HL-60 (cell line): Measurements from ENCODE around the gene SHISA3.

Experiments used
- DNase-seq, 2 experiments: peaks; one replicate each; pipeline ENCODE4 v3.0.0-alpha.2; 2010 to 2020; ENCODE audit warnings: low read depth in 1 of 2, low spot score in 1 of 2
- H3K27ac ChIP-seq: fragments of 250-450 bp; sonication (Bioruptor Pico); replicated peaks from 2 replicates; pipeline ENCODE4 v1.5.1; 2020; ENCODE audit warnings: mild to moderate bottlenecking, moderate library complexity
- H3K27me3 ChIP-seq: fragments of 250-450 bp; sonication (Bioruptor Pico); 2 replicates; pipeline ENCODE4 v1.5.1; 2021; ENCODE audit warnings: mild to moderate bottlenecking, moderate library complexity; ENCODE audit not compliant: insufficient read depth, poor library complexity, severe bottlenecking
- H3K4me3 ChIP-seq: replicated peaks from 2 replicates; pipeline ENCODE4 v1.5.1; 2011; ENCODE audit warnings: mild to moderate bottlenecking, control low read depth, low read length; ENCODE audit not compliant: insufficient read depth
- CTCF ChIP-seq: IDR thresholded peaks from one replicate; pipeline ENCODE4 v1.5.1; 2011; ENCODE audit warnings: low read length, control low read depth, inconsistent platforms; ENCODE audit not compliant: insufficient read depth
- GABPA ChIP-seq: IDR thresholded peaks from 2 replicates; pipeline ENCODE4 v1.6.1; 2012; ENCODE audit warnings: low read depth
- POLR2AphosphoS5 ChIP-seq: IDR thresholded peaks from 2 replicates; pipeline ENCODE4 v1.6.1; 2012; ENCODE audit warnings: low read depth
- REST ChIP-seq: IDR thresholded peaks from 2 replicates; pipeline ENCODE4 v1.6.1; 2012; ENCODE audit warnings: low read depth; ENCODE audit not compliant: insufficient replicate concordance
- SPI1 ChIP-seq: IDR thresholded peaks from 2 replicates; pipeline ENCODE4 v1.6.1; 2012; ENCODE audit warnings: low read depth, mild to moderate bottlenecking, borderline replicate concordance

The SHISA3 gene

GRCh38 chr4:42350611-42351182 is 46.6 kb upstream of the SHISA3 start:
- no peak overlapping the region for H3K27ac ChIP-seq
- no peaks in the 10 kb centered on the region for H3K27me3 ChIP-seq
- no peak for DNase-seq
- no peak overlapping the region for H3K4me3 ChIP-seq
- TF ChIP-seq REST (no peak), POLR2AphosphoS5 (no peak), GABPA (no peak), CTCF (no peak), SPI1 (no peak)

DNA sequence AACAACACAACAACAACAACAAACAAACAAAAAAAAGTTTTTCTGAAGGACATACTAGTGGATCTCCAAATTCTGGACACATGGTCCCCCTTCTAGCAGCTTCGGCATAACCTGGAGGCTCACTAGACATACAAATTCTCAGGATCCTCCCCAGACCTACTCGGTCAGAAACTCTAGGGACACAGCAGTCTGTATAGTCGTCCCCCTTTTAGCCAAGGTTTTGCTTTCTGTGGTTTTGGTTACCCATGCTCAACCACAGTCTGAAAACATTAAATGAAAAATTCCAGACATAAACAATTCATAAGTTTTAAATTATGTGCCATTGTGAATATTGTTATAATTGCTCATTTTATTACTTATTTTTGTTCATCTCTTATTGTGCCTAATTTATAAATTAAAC is 45.2 kb upstream of the SHISA3 start:
- Histone ChIP-seq H3K27me3 (no peaks in the 10 kb centered on the region), H3K27ac (no peak overlapping the region), H3K4me3 (no peak overlapping the region)
- DNase-seq = no peak
- TF ChIP-seq SPI1 (no peak), REST (no peak), GABPA (no peak)

GRCh38 chr4:42357325-42357724 is 40.0 kb upstream of the SHISA3 start:
- H3K27ac ChIP-seq = no peak overlapping the region
- TF ChIP-seq SPI1 (no peak), GABPA (no peak), REST (no peak), POLR2AphosphoS5 (no peak), CTCF (no peak)
- no peak for DNase-seq
- peaks cover 5% of the 10 kb centered on the region for H3K27me3 ChIP-seq
- H3K4me3 ChIP-seq = no peak overlapping the region

DNA sequence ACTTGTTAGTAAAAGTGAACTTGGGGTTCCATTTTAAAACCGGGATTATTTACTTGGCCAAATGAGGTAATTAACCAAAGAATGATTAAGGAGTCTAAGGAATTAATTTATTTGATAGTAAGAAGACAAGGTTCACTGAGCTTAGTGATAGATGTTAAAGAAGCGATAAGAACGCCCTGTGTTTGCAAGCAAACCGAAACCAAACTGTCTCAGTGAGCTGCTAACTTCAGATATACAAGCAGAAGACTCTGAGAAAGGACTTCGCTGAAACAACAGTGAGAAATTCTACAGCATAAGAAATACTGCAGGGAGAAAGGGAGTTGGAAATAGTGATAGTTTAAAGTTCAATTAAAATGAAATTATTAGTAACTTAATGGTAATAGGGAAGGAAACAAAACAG is 37.6 kb upstream of the SHISA3 start:
- peaks cover 5% of the 10 kb centered on the region for H3K27me3 ChIP-seq
- TF ChIP-seq REST (no peak), CTCF (no peak), GABPA (no peak), POLR2AphosphoS5 (no peak), SPI1 (no peak)
- H3K27ac ChIP-seq = no peak overlapping the region
- no peak overlapping the region for H3K4me3 ChIP-seq
- DNase-seq = no peak
